ENCODE data around the gene TIMM10. TPM values are rescaled to one million over a fixed set of nuclear protein-coding genes. Genes with fewer than 3 reads are reported as not detected.

TIMM10 gene
- total RNA-seq, 4 donors from 2014 or later = 33.0 to 47.3 (median 38.7) TPM

GRCh38 chr11:57516061-57516443 lies 14.5 kb downstream of the TIMM10 start:
- no peaks in the 10 kb centered on the region for H3K9me3 ChIP-seq
- TF ChIP-seq POLR2A (IDR thresholded peaks at IDR 0.05) (no peak), CTCF (IDR thresholded peaks at IDR 0.05) (no peak)
- H3K4me1 ChIP-seq = peaks cover 13 to 35% (median 19%) of the 10 kb centered on the region in 3 donors
- no peak for DNase-seq
- peaks cover 0 to 25% (median 0%) of the 10 kb centered on the region in 4 donors for H3K27me3 ChIP-seq
- intact Hi-C loops (cut with DNase I) = no loop called here
- no peaks in the 10 kb centered on the region for H3K36me3 ChIP-seq
- WGBS, 2 donors = 24 to 29% methylated on average over 3 to 4 of the region's 5 CpGs
- peak overlapping the region in 3 of 4 donors; percentile 67 to 85 (median 75) for H3K27ac ChIP-seq
- peak overlapping the region; percentile 36 to 91 (median 77) for H3K4me3 ChIP-seq

GRCh38 chr11:57515332-57516060 lies 15.1 kb downstream of the TIMM10 start, which contains the start of gene SLC43A1:
TSS of gene SLC43A1 (minus strand) at chr11:57515702. CDS start at chr11:57514111, 1,591 bp downstream.
- WGBS, 2 donors = 0% methylated on average over 21 to 62 of the region's 66 CpGs
- no peak for TF ChIP-seq CTCF (IDR thresholded peaks at IDR 0.05)
- peak in 2 of 4 donors; percentile 29 to 47 for TF ChIP-seq POLR2A (IDR thresholded peaks at IDR 0.05)
- Histone ChIP-seq H3K27ac (peak within 1 kb of the TSS; percentile 62 to 85 (median 71)), H3K27me3 (peaks cover 0 to 25% (median 0%) of the 10 kb centered on the region in 4 donors), H3K36me3 (no peaks in the 10 kb centered on the region), H3K9me3 (no peaks in the 10 kb centered on the region), H3K4me1 (peaks cover 13 to 35% (median 19%) of the 10 kb centered on the region in 3 donors), H3K4me3 (peak within 1 kb of the TSS; percentile 36 to 91 (median 77))
- no peak for DNase-seq
- intact Hi-C loops (cut with DNase I) = no loop called here

GRCh38 chr11:57514538-57515331 lies 15.8 kb downstream of the TIMM10 start:
- intact Hi-C loops (cut with DNase I) = no loop called here
- 0 to 1% methylated on average over 14 to 27 of the region's 57 CpGs for WGBS, 2 donors
- no peak for DNase-seq

GRCh38 chr11:57513911-57514537 lies 16.5 kb downstream of the TIMM10 start:
- Histone ChIP-seq H3K27me3 (peaks cover 0 to 25% (median 0%) of the 10 kb centered on the region in 4 donors), H3K9me3 (no peaks in the 10 kb centered on the region), H3K4me3 (peak overlapping the region; percentile 36 to 91 (median 77)), H3K36me3 (no peaks in the 10 kb centered on the region), H3K4me1 (peaks cover 13 to 35% (median 19%) of the 10 kb centered on the region in 3 donors), H3K27ac (peak overlapping the region; percentile 62 to 85 (median 71))
- TF ChIP-seq POLR2A (IDR thresholded peaks at IDR 0.05) = no peak
- TF ChIP-seq CTCF (IDR thresholded peaks at IDR 0.05) = no peak
- no peak for DNase-seq
- 3% methylated on average over 20 of the region's 35 CpGs; no CpG with 5 or more reads in 1 of the 2 donors for WGBS, 2 donors
- intact Hi-C loops (cut with DNase I) = no loop called here

More at GRCh38 chr11:57514538-57515331, 15.8 kb downstream of the TIMM10 start:
- Histone ChIP-seq H3K36me3 (no peaks in the 10 kb centered on the region), H3K27ac (peak overlapping the region; percentile 62 to 85 (median 71)), H3K4me3 (peak overlapping the region; percentile 36 to 91 (median 77)), H3K4me1 (peaks cover 13 to 35% (median 19%) of the 10 kb centered on the region in 3 donors), H3K9me3 (no peaks in the 10 kb centered on the region), H3K27me3 (peaks cover 0 to 25% (median 0%) of the 10 kb centered on the region in 4 donors)
- TF ChIP-seq POLR2A (IDR thresholded peaks at IDR 0.05) (no peak), CTCF (IDR thresholded peaks at IDR 0.05) (no peak)
